SK-N-SH (cell line): ENCODE measurements around the gene RHBDL2. TPM values are rescaled to one million over a fixed set of nuclear protein-coding genes. Genes with fewer than 3 reads are reported as not detected.

Source experiments
- CTCF ChIA-PET: fragments of 300-600, 350-600 bp; formaldehyde crosslinking; extraction: SDS; loops from one replicate; lab custom pipeline; 2021; lab: Yijun Ruan, JAX
- POLR2A ChIA-PET: fragments of 350-600 bp; sonication (Branson Sonifier 250); formaldehyde crosslinking; extraction: SDS; loops from one replicate; lab custom pipeline; 2020; ENCODE audit warnings: antibody characterized with exemption, inconsistent platforms; lab: Yijun Ruan, JAX
- DNase-seq: peaks from one replicate; pipeline ENCODE4 v3.0.0; 2012
- H2AFZ ChIP-seq: fragments of 200-600 bp; sonication (generic); 2 replicates; pipeline ENCODE4 v1.8.1; 2016; ENCODE audit warnings: antibody characterized with exemption, mild to moderate bottlenecking, low read depth
- H3F3A ChIP-seq: fragments of 200-600 bp; sonication (generic); replicated peaks from 2 replicates; pipeline ENCODE3; 2016; ENCODE audit warnings: antibody characterized with exemption, mild to moderate bottlenecking; ENCODE audit not compliant: insufficient read depth
- H3K27ac ChIP-seq, 2 experiments: fragments of 200-500 bp in 1 of 2; fragments of 200-600 bp in 1 of 2; sonication (Bioruptor generic) in 1 of 2; sonication (generic), shearing (Covaris generic) in 1 of 2; 2 replicates each; pipeline versions ENCODE4 v1.5.1 to v1.6.1; 2014 to 2016; ENCODE audit warnings: low read depth in 2 of 2, inconsistent platforms in 1 of 2, low read length in 1 of 2, mild to moderate bottlenecking in 1 of 2, mixed read lengths in 1 of 2
- H3K27me3 ChIP-seq: fragments of 200-600 bp; sonication (generic), shearing (Covaris generic); 2 replicates; pipeline ENCODE4 v1.6.1; 2016; ENCODE audit warnings: mixed run types; ENCODE audit not compliant: insufficient read depth
- H3K36me3 ChIP-seq, 2 experiments: fragments of 200-500 bp in 1 of 2; fragments of 200-600 bp in 1 of 2; sonication (Bioruptor generic) in 1 of 2; sonication (generic) in 1 of 2; replicated peaks in 1 of 2; 2 replicates each; pipeline versions ENCODE3 to v1.5.1; 2014 to 2016; ENCODE audit warnings: low read length in 1 of 2, mild to moderate bottlenecking in 1 of 2; ENCODE audit not compliant: insufficient read depth in 2 of 2, control insufficient read depth in 1 of 2
- H3K4me1 ChIP-seq, 2 experiments: fragments of 200-500 bp in 1 of 2; fragments of 200-600 bp in 1 of 2; sonication (Bioruptor generic) in 1 of 2; sonication (generic), shearing (Covaris generic) in 1 of 2; 2 replicates each; pipeline versions ENCODE4 v1.5.1 to v1.6.1; 2014 to 2016; ENCODE audit warnings: low read depth in 1 of 2, low read length in 1 of 2, mixed run types in 1 of 2; ENCODE audit not compliant: insufficient read depth in 2 of 2, control insufficient read depth in 1 of 2
- H3K4me2 ChIP-seq: fragments of 200-600 bp; sonication (generic), shearing (Covaris generic); 2 replicates; pipeline ENCODE4 v1.6.1; 2017; ENCODE audit warnings: mixed run types
- H3K4me3 ChIP-seq, 2 experiments: fragments of 200-500 bp in 1 of 2; fragments of 200-600 bp in 1 of 2; sonication (Bioruptor generic) in 1 of 2; sonication (generic), shearing (Covaris generic) in 1 of 2; 2 replicates each; pipeline versions ENCODE4 v1.5.1 to v1.8.1; 2014 to 2016; ENCODE audit warnings: low read depth in 2 of 2, inconsistent platforms in 1 of 2, low read length in 1 of 2, mild to moderate bottlenecking in 1 of 2, mixed read lengths in 1 of 2, moderate library complexity in 1 of 2
- H3K79me2 ChIP-seq: fragments of 200-600 bp; sonication (generic); 2 replicates; pipeline ENCODE4 v1.8.1; 2017; ENCODE audit warnings: mild to moderate bottlenecking; ENCODE audit not compliant: insufficient read depth
- H3K9ac ChIP-seq: fragments of 200-600 bp; sonication (generic); 2 replicates; pipeline ENCODE4 v1.6.1; 2017; ENCODE audit warnings: mixed run types
- H3K9me2 ChIP-seq: fragments of 200-600 bp; sonication (generic); 2 replicates; pipeline ENCODE4 v1.6.1; 2017; ENCODE audit warnings: mixed run types
- H3K9me3 ChIP-seq: fragments of 200-600 bp; sonication (generic); 2 replicates; pipeline ENCODE4 v1.6.1; 2017; ENCODE audit warnings: mixed run types, mild to moderate bottlenecking, moderate library complexity
- H4K20me1 ChIP-seq: fragments of 200-600 bp; sonication (generic); 2 replicates; pipeline ENCODE4 v1.6.1; 2017; ENCODE audit warnings: mild to moderate bottlenecking, mixed run types; ENCODE audit not compliant: insufficient read depth
- CTCF ChIP-seq: fragments of 200-600 bp; sonication (generic); IDR thresholded peaks from 2 replicates; pipeline ENCODE4 v1.6.1; 2017; ENCODE audit warnings: antibody characterized with exemption, mild to moderate bottlenecking, moderate library complexity
- EZH2phosphoT487 ChIP-seq: fragments of 200-600 bp; sonication (generic); IDR thresholded peaks from 2 replicates; pipeline ENCODE4 v1.6.1; 2017; ENCODE audit warnings: low read depth, mixed run types, mild to moderate bottlenecking, antibody characterized with exemption, moderate library complexity, borderline replicate concordance
- FOSL2 ChIP-seq: IDR thresholded peaks from 2 replicates; pipeline ENCODE4 v1.4.0; 2012; ENCODE audit warnings: low read depth, mild to moderate bottlenecking, moderate library complexity, borderline replicate concordance
- GABPA ChIP-seq: IDR thresholded peaks from 2 replicates; pipeline ENCODE4 v1.4.0; 2012; ENCODE audit warnings: low read depth, mild to moderate bottlenecking
- GATA2 ChIP-seq: sonication (generic); formaldehyde crosslinking; IDR thresholded peaks from 2 replicates; pipeline ENCODE4 v1.5.0; 2020; ENCODE audit warnings: mild to moderate bottlenecking, missing genetic modification reagents
- MAX ChIP-seq: IDR thresholded peaks from 2 replicates; pipeline ENCODE4 v1.4.0; 2012; ENCODE audit warnings: low read depth
- MXI1 ChIP-seq: IDR thresholded peaks from 2 replicates; pipeline ENCODE4 v1.6.1; 2012; ENCODE audit warnings: mild to moderate bottlenecking, low read depth, low read length, improper control_type of control experiment
- NFIC ChIP-seq: IDR thresholded peaks from 2 replicates; pipeline ENCODE4 v1.4.0; 2012; ENCODE audit warnings: borderline replicate concordance
- NRF1 ChIP-seq: IDR thresholded peaks from 2 replicates; pipeline ENCODE4 v1.6.1; 2012; ENCODE audit warnings: low read depth, mild to moderate bottlenecking, low read length
- RAD21 ChIP-seq: IDR thresholded peaks from 2 replicates; pipeline ENCODE4 v1.6.1; 2012; ENCODE audit warnings: mild to moderate bottlenecking, low read length
- RCOR1 ChIP-seq: fragments of 150-350 bp; IDR thresholded peaks from 2 replicates; pipeline ENCODE4 v1.6.1; 2017; ENCODE audit warnings: antibody characterized with exemption, low read length
- REST ChIP-seq: IDR thresholded peaks from 2 replicates; pipeline ENCODE4 v1.6.1; 2012; ENCODE audit warnings: mild to moderate bottlenecking, low read depth, low read length, moderate library complexity
- RFX5 ChIP-seq: IDR thresholded peaks from 2 replicates; pipeline ENCODE4 v1.6.1; 2012; ENCODE audit warnings: mild to moderate bottlenecking, improper control_type of control experiment, low read length
- SIN3A ChIP-seq: IDR thresholded peaks from 2 replicates; pipeline ENCODE4 v1.6.1; 2012; ENCODE audit warnings: low read depth, mild to moderate bottlenecking, low read length, moderate library complexity, borderline replicate concordance
- USF2 ChIP-seq: fragments of 150-350 bp; IDR thresholded peaks from 2 replicates; pipeline ENCODE4 v1.6.1; 2017; ENCODE audit warnings: antibody characterized with exemption, low read length, low read depth, borderline replicate concordance
- ZBTB33 ChIP-seq: IDR thresholded peaks from 2 replicates; pipeline ENCODE4 v1.4.0; 2012; ENCODE audit warnings: low read depth, borderline replicate concordance
- WGBS: methylation state at CpG from one replicate; pipeline ENCODE4 v1.1.6; 2017; ENCODE audit warnings: low lambda C conversion rate; 5-methylcytosine and 5-hydroxymethylcytosine counted together
- polyA plus RNA-seq, 3 experiments: library from polyadenylated mRNA; depleted of rRNA; stranded (reverse); fragments of >200 nt; gene quantifications; 2 replicates each; pipeline ENCODE4 v1.2.3, GENCODE V29; 2012

RHBDL2 gene
- polyA plus RNA-seq, 1 of the 3 experiments (the other 2 are of a cell fraction), result 0.07 TPM

- H3K79me2 ChIP-seq, result no peaks in the 10 kb centered on the region
- no peak for TF ChIP-seq RAD21
- no peak for TF ChIP-seq EZH2phosphoT487
- no peak for TF ChIP-seq GABPA
- no peak for TF ChIP-seq ZBTB33
- no peak for TF ChIP-seq MAX
- no peak for TF ChIP-seq USF2
- TF ChIP-seq NRF1, result no peak
- TF ChIP-seq RFX5, result no peak
- TF ChIP-seq GATA2, result no peak
- no peak for TF ChIP-seq MXI1
- TF ChIP-seq NFIC, result no peak
- no peak for TF ChIP-seq FOSL2
- H2AFZ ChIP-seq, result no peak overlapping the region
- no peaks in the 10 kb centered on the region for H4K20me1 ChIP-seq
- WGBS, result 100% methylated on average over 1 of the region's 1 CpG
- ChIA-PET POLR2A (no interaction called here), CTCF (interaction anchor here (1.9 kb wide), 1 partner anchor 46 kb away, joined by 4 read pairs; no protein-coding TSS in a partner anchor)
- no peak overlapping the region for H3K4me3 ChIP-seq
- peaks cover 0 to 8% of the 10 kb centered on the region in 2 experiments; a peak in 1 of 4 replicates for H3K4me1 ChIP-seq
- no peaks in the 10 kb centered on the region for H3K36me3 ChIP-seq
- no peaks in the 10 kb centered on the region for H3F3A ChIP-seq
- H3K9me2 ChIP-seq, result no peaks in the 10 kb centered on the region
- H3K27ac ChIP-seq, result no peak overlapping the region
- H3K27me3 ChIP-seq, result no peaks in the 10 kb centered on the region
- no peaks in the 10 kb centered on the region for H3K9me3 ChIP-seq
- DNase-seq, result no peak
- H3K9ac ChIP-seq, result no peak overlapping the region
- no peak overlapping the region for H3K4me2 ChIP-seq
These were observed 23.9 kb downstream of the RHBDL2 start for GRCh38 chr1:38917772-38918171.

GRCh38 chr1:38917337-38917736, 24.3 kb downstream of the RHBDL2 start:
- Histone ChIP-seq H3K27ac (no peak overlapping the region), H2AFZ (no peak overlapping the region), H3K36me3 (no peaks in the 10 kb centered on the region), H3K4me2 (no peak overlapping the region), H3K4me3 (no peak overlapping the region), H3K4me1 (peaks cover 0 to 8% of the 10 kb centered on the region in 2 experiments; a peak in 1 of 4 replicates), H3K9me2 (no peaks in the 10 kb centered on the region), H3K27me3 (no peaks in the 10 kb centered on the region), H3K9me3 (no peaks in the 10 kb centered on the region), H3K9ac (no peak overlapping the region), H3F3A (no peaks in the 10 kb centered on the region), H3K79me2 (no peaks in the 10 kb centered on the region), H4K20me1 (no peaks in the 10 kb centered on the region)
- WGBS, result 88% methylated on average over 3 of the region's 3 CpGs
- no peak for DNase-seq
- CTCF ChIA-PET, result no interaction called here
- POLR2A ChIA-PET, result interaction anchor here (1.0 kb wide), 1 partner anchor 269 kb away, joined by 3 read pairs; no protein-coding TSS in a partner anchor
- no peak for TF ChIP-seq RCOR1
- no peak for TF ChIP-seq ZBTB33
- TF ChIP-seq GATA2, result no peak
- no peak for TF ChIP-seq SIN3A
- no peak for TF ChIP-seq CTCF
- TF ChIP-seq REST, result no peak
